Fibroblast of the conjunctiva (primary cell): Measurements from ENCODE around the gene ING5.

Experiments
- DNase-seq: peaks from one replicate; pipeline ENCODE4 v3.0.0-alpha.2; 2010; ENCODE audit warnings: low read depth

Gene ING5

DNA sequence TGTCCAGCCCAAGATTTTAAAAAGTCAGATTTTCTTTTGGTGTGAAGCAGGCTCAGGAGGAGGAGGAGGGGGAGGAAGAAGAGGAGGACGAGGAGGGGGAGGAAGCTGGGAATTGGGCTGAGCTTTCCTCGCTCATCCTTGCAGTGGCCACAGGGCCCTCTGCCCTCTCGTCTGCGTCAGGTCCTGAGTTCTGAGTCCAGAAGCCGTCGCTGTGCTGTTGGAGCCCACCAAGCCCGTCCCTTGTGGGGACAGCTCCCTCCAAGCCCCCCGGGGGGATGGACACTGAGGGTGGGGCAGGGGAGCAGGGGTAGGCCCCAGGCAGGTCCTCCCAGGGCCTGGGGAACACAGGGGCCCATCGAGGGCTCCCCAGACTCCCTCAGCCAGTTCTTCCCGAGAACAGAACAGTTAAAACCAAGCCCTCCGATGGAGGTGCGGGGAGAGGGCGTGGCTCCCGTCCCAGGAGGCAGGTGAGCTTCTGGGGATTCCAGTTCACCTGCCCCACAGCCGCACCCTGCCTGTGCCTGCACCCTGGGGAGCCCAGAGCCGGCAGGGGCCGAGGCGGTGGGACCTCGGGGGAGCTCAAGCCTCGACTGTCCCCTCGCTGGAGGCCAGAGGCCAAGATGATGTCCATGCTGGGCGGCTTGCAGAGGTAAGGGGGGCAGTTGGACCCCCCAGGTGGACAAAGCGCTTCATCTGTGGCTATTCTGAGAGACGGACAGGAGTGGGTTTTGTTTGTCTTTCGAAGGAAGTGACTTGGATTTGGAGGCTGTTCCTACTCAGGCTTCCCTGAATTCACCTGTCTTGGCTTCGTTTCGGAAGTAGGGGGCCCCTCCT is 74.7 kb downstream of the ING5 start, which contains the start of gene GAL3ST2:
Gene GAL3ST2, plus strand, starts transcription at position 487 of the 834 bp plus-strand sequence. Its CDS starts 134 bp downstream, at position 621.
- no peak for DNase-seq

DNA sequence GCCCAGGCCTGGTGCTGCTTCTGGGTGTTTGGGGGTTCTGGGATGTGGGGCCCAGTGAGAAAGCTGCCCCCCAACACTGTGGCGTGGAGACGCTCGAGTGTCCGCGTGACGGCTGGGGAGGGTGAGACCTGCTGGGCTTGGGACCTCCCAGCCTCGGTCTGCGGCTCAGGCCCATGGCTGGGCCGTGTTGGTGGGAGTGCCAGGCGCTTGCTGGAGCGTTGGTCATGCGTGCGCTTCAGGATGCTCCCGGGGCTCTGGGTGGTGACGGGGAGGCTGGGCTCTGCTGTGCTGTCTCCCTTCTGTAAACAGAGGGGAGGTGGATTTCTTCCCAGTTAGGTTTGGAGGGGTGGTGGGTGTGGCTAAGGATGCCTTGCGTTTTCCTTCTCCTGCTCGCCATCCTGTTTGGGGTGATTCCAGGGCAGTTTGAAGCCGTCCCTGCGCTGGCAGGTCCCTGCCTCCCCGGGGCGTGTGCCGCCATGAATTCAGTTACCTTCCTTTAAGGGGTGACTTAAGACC is 75.4 kb downstream of the ING5 start:
- no peak for DNase-seq

DNA sequence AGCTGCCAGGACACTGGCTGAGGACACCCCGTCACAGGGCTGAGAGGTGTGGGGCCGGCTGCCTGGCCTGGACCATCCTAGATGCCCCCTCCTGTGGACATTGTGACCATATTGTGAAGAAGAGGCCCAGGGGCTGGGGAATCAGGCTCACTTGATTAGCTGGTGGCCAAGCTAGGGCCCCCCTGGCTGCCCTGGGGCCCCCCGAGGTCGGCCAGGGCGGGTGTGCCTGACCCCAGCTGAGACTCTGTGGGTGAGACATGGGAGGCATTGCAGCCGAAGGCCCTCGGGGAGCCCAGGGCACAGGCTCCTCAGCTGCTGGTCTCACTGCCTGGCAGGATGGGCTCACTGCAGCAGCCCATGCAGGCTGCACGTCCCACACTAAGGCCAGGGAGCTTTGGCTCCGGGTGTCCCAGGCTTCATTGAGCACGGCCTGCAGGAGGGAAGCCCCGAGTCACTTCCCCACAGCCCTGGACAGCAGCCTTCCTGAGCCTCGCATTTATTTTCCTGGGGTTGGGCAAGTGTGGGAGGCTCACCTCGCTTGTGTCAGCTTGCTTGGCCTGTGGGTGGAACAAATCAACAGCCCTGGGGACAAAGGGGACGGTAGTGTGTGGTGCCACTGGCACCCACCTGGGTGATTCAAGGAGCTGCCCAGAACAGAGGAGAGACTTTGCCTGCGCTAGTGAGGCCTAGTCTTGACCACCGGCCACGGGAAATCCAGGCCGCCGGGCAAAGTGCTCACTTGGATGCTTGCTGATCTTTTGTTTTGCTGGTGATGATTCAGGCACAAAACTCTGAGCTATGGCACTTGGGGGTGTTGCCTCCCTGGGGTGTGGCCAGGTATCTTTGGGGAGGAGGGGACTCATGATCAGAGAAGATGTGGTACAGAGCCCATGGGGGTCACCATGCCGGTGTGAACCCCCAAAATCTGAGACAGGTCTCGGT is 76.1 kb downstream of the ING5 start:
- DNase-seq = no peak
